NCI-H69 (cell line): ENCODE measurements around the gene JAK1.
"Not testable (repeated sequence)": the region's sequence is repeated elsewhere in the genome, so short reads cannot be mapped to it uniquely, and the experiment has no call there.

Experiments used
- DNase-seq: peaks from one replicate; lab custom pipeline; 2025; lab: John Stamatoyannopoulos, UW

The JAK1 gene

GRCh38 chr1:64966158-64966971, at the start of gene JAK1:
TSS of gene JAK1 (minus strand) at chr1:64966549. CDS start at chr1:64886264, 80,285 bp downstream.
- DNase-seq, result peak; percentile 88

GRCh38 chr1:65014321-65014720, 48.0 kb upstream of the JAK1 start:
- no peak for DNase-seq

- no peak for DNase-seq
These were observed 45.6 kb upstream of the JAK1 start for GRCh38 chr1:65011983-65012382.

- peak; percentile 12 for DNase-seq
These were observed 43.5 kb upstream of the JAK1 start for GRCh38 chr1:65009724-65010420.

GRCh38 chr1:65009176-65009575, 42.8 kb upstream of the JAK1 start:
- DNase-seq, result no peak

- DNase-seq, result no peak
These were observed 40.5 kb upstream of the JAK1 start for GRCh38 chr1:65006806-65007205.

GRCh38 chr1:65003316-65003664, 36.9 kb upstream of the JAK1 start:
- DNase-seq, result no peak

GRCh38 chr1:65002508-65003315, 36.4 kb upstream of the JAK1 start:
- peak; percentile 67 for DNase-seq

GRCh38 chr1:65002156-65002507, 35.8 kb upstream of the JAK1 start:
- no peak for DNase-seq

- DNase-seq, result no peak
These were observed 35.0 kb upstream of the JAK1 start for GRCh38 chr1:65001231-65001792.

- DNase-seq, result not testable (repeated sequence)
These were observed 32.1 kb upstream of the JAK1 start for GRCh38 chr1:64998425-64998948.

- no peak for DNase-seq
These were observed 30.4 kb upstream of the JAK1 start for GRCh38 chr1:64996541-64997257.

- no peak for DNase-seq
These were observed 29.0 kb upstream of the JAK1 start for GRCh38 chr1:64995316-64995715.

GRCh38 chr1:64986903-64987871, 20.8 kb upstream of the JAK1 start:
- peak; percentile 43 for DNase-seq

- no peak for DNase-seq
These were observed 18.4 kb upstream of the JAK1 start for GRCh38 chr1:64984737-64985136.

GRCh38 chr1:64984106-64984505, 17.8 kb upstream of the JAK1 start:
- DNase-seq, result peak; percentile 24

- DNase-seq, result peak; percentile 85
These were observed 16.8 kb upstream of the JAK1 start for GRCh38 chr1:64983110-64983509.

- peak; percentile 86 for DNase-seq
These were observed 15.5 kb upstream of the JAK1 start for GRCh38 chr1:64981601-64982533.
